HG02840 (cell line): ENCODE measurements around the gene PNPLA1.

Experiments used
- ATAC-seq: cut with Tn5 transposase; IDR thresholded peaks from one replicate; pipeline ENCODE4 v1.9.1; 2021; ENCODE audit warnings: mild to moderate bottlenecking, moderate library complexity, moderate number of reproducible peaks; ENCODE audit not compliant: unreplicated experiment, low FRiP score

The PNPLA1 gene

DNA sequence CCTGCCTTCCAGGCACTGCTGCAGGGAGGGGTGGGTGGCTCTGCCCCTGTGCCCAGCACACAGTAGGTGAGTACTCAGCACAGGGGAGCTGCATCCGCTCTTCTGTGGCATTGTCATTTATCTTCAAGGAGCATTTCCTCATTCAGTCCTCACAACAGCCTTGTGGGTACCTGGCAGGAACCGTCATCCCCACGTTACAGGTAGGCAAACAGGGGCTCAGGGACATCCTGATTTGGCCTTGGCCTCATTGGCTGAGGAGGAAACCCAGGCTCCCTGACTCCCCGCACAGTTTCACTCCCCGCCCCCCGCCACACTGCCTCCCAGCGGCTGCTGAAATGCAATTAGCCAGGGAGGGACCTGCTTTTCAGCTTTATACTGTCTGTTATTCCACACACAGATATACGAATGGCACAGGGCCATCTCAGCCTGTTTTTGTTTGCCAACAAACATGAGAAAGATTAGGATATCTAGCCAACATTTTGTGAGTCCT is 24.2 kb upstream of the PNPLA1 start:
- no peak for ATAC-seq

DNA sequence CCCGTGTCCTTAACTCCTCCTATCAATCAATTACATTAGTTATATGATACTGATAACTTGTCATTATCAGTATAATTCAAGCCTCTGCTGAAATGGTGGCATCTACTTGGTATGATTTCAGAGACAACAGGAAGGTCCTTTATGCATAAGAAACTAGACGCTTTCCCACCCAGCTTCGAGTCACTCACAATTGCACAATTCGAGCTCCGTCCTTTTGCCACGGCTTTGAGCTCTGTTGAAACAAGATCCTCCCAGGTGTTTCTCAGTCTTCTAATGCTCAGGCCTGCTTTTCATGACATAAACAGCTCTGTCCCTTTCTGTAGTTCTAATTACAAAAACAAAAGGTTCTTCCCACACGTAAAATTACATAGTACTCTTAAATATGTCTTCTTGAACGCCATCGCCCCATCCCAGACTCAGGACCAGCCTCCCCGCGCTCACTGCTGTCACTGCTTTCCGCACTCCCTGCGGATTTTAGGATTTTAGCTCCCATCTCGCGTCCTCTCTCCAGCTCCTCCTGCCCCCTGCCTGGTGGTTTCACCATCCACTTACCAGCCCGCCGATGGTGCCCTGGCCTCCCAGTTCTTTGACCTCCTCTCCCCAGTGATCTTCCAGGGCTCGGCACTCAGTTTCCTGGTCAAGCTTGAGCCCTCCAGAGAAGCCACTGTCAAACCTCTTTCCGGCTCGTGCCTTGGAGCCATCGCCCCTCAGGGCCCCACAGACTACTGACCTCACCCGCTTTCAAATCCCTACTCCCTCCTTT is 23.2 kb upstream of the PNPLA1 start:
- ATAC-seq, result no peak

DNA sequence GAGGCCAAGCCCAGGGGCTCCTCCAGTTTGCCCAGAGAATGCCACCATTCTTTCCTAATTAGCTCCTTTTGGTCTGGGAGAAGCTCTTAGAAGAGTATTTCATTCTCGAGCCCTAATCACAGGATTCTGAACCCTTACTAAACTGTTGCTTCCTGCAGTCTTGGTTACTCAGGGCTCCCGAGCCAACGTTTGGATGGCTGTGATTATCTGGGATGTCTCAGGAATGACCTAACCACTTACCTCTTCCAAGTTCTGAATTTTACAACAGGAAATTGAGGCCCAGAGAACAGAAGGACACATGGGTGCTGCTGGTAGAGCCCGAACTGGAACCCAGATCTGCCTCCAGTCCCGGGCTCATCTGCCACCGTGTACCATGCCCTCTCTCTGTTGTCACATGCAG is 22.2 kb upstream of the PNPLA1 start:
- no peak for ATAC-seq

DNA sequence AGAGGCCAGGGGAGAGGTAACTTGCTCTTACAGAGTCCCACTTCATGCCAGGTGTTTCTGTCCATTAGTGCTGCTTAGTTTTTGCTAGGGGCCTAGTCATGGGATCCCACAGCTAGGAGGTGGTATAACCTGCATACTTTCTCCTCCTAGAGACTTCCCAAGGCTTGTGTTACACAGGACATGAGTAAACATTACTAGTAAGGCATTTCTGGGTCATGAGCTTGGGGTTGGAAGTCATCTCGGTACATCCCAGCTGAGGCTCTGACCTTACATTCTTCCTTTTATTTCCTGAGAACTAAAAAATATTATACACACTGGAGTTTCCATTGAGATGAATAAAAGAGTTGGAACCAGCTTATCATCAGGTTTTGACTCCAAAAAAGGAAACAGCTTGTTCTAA is 20.9 kb upstream of the PNPLA1 start:
- no peak for ATAC-seq

DNA sequence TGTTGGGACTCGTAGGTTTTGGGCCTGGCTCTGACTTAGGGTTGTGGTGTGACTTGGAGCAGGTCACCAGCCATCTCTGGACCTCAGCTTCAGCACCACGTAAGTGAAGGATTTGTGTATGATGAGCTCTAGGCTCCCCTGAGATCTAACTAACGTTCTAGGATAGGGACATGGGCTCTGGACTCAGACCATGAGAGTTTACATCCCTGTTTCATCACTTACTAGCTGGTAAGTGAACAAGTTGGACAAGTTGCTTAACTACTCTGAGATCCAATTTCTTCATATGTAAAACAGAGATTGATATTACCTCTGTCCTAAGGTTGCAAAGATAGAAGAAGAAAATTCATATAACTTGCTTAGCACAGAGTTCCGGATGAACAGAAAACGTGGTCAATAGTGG is 20.3 kb upstream of the PNPLA1 start:
- no peak for ATAC-seq

DNA sequence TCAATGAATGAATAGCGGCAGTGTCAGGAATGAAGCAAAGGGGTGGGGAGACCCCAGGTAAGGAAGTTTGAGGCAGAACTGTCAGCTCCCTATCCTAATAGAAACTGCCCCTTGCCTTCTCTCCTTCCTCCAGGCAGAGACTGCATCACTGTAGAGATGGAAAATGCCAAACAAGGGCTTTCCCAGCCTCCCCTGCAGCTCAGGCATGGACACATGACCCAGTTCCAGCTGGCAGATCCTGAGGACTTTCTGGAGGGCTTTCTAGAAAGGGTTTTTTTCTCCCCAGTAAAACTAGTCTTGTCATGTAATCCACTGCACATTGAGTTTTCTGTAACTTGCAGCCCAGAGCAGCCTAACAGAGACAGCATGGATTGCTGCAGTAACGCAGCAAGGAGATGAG is 17.9 kb upstream of the PNPLA1 start:
- ATAC-seq, result no peak

DNA sequence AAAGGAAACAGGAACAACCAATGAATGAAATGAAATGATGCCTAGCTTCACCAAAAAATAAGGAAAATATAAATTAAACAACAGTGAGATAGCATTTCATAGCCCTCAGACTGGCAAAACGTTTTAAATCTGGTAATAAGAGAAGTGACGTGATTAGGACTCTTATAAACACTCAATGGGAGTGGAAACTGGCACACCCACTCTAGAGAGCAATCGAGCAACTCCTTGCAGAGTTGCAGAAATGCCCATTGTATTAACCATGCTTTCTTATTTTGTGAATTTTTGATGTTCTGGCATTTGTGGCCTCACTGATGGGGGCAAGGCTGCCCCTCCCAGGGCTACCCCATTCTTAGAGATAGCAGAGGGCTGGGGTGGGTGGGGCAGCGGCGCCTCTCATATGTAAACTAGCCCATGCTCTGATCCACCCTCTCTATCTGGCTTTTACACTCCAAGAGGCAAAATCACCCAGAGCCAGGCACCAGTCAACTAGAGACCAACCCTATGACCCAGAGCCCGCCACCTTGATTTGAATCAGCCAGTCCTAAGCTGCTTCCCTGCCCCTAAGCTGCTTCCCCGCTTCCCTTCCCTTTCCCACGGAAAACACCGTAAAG is 6.4 kb upstream of the PNPLA1 start:
- no peak for ATAC-seq

DNA sequence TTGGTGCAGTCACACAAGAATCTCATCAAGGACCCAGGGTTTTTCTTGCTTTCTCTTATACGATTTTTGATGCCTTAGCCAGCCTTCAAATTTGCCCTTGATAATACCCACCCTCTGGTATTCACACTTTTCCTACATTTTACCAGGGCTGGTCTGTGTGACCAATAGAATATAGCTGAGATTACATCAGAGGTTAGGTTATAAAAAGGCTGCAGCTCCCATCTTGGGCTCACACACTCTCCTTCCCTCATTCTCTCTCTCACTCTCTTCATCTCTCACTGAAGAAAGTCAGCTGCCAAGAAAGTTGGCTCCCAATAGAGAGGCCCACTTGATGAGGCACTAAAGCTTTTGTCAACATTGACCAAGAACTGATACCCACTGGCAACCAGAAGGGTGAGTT is 4.1 kb upstream of the PNPLA1 start:
- no peak for ATAC-seq

DNA sequence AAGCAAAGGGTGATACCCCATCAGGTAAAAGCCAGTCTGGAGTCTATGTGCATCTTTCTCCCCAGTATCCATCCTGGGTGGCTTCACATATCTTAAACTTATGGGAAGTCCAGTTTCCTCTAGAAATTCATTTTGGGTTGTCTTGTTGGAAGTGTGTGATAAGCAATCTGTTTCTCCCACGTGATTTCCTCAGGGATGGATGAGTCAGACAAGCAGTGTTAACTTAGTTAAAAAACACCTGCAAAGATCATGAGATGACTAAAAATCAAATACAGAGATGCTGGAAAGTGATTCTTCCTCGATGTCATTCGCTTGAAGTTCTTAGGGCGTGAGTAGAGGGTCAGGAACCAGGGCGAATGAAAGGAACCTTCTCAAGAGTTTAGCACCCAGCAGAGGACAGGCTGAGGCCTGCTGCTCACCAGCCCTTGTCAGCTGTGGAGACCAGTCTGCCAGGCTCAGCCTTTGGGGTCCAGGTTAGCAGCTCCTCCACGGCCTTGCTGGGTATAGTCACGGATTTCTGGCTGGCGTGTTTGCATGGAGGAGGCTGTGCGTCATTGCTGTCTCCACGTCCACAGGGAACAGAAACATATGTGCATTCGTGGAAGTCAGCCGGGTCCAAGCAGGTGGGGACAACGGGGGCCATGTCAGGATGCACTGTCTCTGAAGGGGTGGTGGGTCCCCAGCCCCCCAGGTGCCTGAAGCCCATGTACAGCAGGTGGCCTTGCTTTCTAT is 2.8 kb upstream of the PNPLA1 start:
- no peak for ATAC-seq

DNA sequence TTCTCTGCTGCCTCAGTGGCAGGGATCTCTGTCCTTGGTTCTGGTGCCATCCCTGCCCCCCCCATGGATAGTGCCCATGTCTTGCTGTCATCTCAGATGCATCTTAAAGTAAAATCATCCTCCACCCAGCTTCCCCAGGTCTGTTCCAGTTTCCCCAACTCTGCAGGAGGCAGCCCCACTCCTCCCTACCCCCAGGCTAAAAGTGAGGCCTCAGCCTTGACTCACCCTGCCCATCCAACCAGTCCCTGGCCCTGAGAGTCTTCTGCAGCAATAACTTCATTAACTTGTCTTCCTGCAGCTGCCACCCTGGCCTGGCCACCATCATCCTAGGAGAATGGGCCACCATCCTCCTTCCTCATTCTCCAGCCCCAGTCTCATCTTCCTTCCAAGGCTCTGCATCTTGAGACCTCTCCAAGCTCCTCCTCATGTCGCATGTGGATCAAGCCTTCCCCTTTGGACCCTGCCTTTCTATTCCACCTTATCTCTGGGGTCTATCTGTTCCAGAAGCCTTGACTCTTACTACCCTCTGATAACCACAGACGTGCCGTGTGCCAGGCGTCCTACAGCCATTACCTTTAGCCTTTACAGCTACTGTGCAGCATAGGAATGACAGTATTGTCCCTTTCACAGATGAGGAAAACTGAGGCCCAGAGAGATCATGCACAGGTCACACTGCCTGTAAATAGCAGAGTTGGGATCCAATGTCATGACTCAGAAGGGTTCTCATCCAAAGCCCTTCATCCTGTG is 2.0 kb upstream of the PNPLA1 start:
- no peak for ATAC-seq

DNA sequence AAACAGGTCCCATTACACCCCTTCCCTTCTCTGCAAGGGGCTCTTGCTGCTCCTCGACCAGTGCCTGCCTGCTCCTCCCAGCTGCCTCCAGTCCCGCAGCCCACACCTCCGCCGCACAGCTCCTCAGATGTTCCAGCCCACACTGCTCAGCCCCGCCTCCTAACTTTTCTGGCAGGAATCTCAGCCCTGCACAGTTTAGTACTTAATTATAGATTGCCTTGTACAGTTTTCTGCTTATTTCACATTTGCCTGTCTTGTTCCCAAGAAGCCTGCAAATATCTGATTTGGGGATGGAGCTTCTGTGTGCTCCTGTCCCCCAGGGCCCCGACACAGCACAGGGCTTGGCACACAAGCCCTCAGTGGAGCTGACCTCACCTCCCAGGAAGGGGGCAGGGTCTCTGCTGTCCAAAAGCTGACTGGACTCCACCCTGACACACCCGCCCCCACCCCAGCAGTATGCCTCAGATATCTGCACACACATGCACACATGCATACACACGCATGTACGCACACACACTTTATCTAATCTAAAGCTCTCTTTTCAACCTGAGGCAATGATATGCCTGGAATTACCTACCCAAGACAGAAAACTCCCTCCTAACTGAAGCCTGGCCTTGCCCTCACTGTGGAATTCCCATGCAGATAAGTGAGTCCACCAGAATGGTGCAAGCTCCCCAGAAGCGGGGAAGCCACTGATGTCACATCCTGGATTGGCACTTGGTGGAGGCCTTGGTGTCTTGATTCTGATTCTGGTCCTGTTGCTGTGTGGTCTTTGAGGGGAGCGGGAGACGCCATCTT is 1.2 kb upstream of the PNPLA1 start:
- ATAC-seq, result no peak

DNA sequence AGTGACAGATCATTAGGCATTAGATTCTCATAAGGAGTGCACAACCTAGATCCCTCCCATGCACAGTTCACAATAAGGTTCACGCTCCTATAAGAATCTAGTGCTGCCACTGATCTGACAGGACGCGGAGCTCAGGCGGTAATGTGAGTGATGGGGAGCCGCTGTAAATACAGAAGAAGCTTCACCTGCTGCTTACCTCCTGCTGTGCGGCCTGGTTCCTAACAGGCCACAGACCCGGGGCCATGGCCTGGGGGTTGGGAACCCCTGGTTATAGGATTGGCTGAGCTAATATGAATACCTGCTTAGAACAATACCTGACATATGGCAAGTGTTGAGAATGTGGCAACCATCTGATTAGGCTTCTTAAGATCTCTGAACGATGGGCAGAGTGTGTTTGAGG is 2.4 kb downstream of the PNPLA1 start:
- no peak for ATAC-seq

DNA sequence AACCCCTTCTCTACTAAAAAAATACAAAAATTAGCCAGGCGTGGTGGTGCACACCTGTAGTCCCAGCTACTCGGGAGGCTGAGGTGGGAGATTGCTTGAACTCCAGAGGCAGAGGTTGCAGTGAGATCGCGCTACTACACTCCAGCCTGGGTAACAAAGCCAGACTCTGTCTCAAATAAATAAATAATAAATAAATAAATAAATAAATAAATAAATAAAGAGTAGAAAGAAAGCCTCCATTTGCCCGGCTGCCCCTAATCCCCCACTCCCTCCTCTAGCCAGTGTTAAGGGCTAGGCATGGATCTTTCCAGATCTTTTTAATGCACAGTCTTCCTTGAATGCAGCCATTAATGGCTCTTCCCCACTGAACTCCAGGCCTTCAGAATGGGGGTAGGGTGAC is 3.2 kb downstream of the PNPLA1 start:
- no peak for ATAC-seq

DNA sequence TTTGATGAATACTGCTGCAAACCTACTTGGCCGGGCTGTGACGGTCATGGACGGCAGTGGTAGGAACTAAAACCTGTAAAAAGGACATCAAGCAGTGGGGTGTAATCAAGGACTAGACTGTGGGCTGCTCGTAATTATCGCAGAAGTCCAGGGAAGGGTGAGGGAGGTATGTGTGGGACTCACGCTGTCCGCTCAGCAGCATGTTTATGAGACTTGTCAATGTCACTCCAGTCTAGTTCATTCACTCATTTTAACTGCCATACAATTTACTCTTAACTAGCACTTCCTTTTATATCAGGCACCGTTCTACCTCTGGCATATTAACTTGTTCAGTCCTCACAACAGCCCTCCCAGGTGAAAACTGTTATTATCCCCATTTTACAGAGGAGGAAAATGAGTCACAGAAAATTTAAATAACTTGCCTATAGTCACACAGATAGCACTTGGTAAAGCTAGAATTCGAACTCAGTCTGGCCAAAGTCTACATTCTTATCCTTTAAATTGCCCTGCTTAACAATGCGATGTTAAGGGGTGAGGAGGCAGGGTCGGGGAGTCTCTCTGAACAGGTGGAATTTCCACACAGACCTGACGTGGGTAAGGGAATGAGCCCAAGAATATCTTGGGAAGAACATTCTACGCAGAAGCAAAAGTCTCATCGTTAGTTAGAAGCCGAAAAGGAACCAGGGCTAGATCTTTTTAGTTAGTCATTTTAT is 4.1 kb downstream of the PNPLA1 start:
- ATAC-seq, result no peak

DNA sequence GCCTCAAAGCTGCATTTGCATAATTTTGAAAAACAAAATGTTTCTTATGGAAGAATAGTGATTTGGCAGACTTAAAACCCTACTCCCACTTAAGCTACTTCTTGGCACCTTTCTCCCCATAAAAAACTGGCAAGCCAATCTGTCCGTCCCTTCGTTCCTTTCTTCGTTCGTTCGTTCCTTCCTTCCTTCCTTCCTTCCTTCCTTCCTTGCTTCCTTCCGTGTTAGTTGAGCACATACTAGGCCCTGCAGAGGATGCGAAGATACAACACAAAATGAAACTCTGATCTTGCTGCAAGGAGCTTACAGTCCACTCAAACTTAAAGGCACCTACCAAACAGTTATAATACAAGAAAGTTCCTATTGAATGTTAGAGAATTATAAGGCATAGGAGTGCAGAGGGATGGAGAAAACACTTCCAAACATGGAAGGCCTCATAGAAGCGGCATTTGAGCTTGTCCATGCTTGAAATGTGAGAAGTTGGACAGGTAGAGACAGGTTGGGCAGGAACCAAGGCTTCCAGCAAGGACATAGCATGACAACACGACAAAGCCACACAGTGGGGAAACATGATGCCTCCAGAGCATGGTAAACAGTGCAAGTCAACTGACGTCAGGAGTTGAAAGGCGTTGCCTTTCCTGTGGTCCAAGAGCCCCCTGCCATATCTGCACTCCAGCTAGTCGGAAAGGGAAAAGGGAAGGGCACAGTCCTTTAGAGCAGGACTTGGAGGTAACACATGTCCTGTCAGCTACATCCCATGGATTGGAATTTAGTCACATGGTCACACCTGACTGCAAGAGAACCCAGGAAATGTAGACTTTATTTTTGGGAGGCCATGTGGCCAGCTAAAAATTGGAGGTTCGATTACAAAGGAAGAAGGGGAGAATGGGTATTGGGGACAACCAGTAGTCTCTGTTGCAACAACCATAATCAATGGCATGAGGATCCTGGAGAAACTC is 7.0 kb downstream of the PNPLA1 start:
- no peak for ATAC-seq

DNA sequence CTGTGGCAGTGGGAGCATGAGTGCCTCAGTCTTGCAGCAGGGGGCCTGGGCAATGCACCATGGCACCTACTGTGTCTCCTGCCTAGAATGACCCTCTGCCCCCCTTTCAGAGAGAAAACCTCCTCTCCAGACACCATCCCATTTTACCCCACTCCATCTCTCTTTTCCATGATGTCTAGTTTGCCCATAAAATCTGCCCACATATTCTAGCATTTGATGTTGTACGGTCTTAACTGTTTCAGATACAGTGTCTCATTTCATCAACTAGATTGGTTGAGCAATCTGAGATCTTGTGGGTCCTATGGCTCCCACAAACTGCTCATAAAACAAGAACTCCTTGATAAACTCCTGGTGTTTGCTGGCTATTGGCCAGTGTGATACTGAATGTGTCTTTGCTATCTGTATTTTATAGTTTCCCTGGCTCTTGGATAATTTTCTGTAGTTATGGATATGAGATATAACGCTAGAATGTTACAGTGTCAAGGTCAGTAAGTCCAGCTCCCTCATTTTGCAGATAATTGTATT is 8.1 kb downstream of the PNPLA1 start:
- no peak for ATAC-seq

DNA sequence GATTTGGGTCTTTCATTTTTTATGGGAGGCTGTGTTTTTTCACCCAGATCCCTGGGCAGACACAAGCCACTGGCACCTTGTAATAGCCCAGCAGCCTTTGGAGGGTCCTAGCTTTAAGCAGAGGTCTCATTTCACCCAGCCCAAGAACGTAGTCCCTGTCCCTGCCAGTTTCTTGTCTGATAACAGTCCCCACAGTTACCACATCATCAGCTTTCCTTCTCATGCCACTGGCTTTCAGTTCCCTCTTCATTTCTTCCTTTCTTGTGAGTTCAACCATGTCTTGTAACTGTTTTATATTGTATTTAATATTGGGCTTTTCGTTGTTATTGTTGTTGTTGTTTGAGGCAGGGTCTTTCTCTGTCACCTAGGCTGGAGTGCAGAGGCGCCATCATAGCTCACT is 10.6 kb downstream of the PNPLA1 start:
- ATAC-seq, result no peak

DNA sequence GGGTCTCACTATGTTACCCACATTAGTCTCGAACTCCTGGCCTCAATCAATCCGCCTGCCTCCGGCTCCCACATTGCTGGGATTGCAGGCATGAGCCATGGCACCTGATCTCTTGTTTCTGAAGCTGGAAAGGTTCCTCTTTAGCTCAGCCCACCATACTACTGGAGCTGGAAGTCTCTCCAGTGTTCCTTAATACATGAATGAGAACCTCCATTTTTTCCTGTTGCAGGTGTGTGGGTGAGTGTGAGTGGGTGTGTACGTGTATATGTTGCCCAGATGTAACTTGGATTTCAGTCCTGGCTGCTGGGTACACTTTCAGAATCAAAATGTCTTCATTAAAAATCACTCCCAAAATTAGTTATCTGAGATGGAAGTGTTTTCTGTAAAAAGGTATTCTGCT is 11.1 kb downstream of the PNPLA1 start:
- no peak for ATAC-seq
